Right atrium auricular region (tissue), 2 donors: Measurements from ENCODE around the gene ATG7. TPM values are rescaled to one million over a fixed set of nuclear protein-coding genes. Genes with fewer than 3 reads are reported as not detected.
"Not testable (repeated sequence)": the region's sequence is repeated elsewhere in the genome, so short reads cannot be mapped to it uniquely, and the experiment has no call there.

ENCODE experiments used
- DNase-seq: peaks from one replicate; pipeline ENCODE4 v3.0.0-alpha.2; 2019; ENCODE audit warnings: low spot score
- H3K27ac ChIP-seq, 2 donors: fragments of 200-600 bp; sonication (generic); 1 replicate in 1 of 2; 2 replicates in 1 of 2; pipeline ENCODE4 v1.5.1; 2016 to 2019
- H3K27me3 ChIP-seq, 2 donors: fragments of 200-600 bp; sonication (generic); one replicate each; pipeline versions ENCODE4 v1.5.1 to v1.6.0; 2017 to 2019
- H3K36me3 ChIP-seq: fragments of 200-600 bp; sonication (generic); one replicate; pipeline ENCODE4 v1.5.1; 2016
- H3K4me1 ChIP-seq, 2 donors: fragments of 200-600 bp; sonication (generic); one replicate each; pipeline versions ENCODE4 v1.5.1 to v1.6.0; 2017 to 2019
- H3K4me3 ChIP-seq, 2 donors: fragments of 200-600 bp; sonication (generic); 1 replicate in 1 of 2; 2 replicates in 1 of 2; pipeline ENCODE4 v1.5.1; 2017 to 2019; ENCODE audit warnings: mild to moderate bottlenecking in 1 of 2, moderate library complexity in 1 of 2
- H3K9me3 ChIP-seq, 2 donors: fragments of 200-600 bp; sonication (generic); one replicate each; pipeline ENCODE4 v1.5.1; 2019
- total RNA-seq, 2 donors: library from RNA; depleted of rRNA; stranded (reverse); fragments of >200 nt; gene quantifications; one replicate each; pipeline ENCODE4 v1.1.0, GENCODE V29; 2016
- TF ChIP-seq, protein P1 (sequence below), 2 donors: fragments of 200-600 bp; sonication (generic); IDR thresholded peaks; one replicate each; pipeline ENCODE4 v1.5.1; 2019; ENCODE audit warnings: antibody characterized with exemption in 2 of 2

The ATG7 gene
- total RNA-seq, 2 donors from 2014 or later, result 15.2 to 23.8 TPM

DNA sequence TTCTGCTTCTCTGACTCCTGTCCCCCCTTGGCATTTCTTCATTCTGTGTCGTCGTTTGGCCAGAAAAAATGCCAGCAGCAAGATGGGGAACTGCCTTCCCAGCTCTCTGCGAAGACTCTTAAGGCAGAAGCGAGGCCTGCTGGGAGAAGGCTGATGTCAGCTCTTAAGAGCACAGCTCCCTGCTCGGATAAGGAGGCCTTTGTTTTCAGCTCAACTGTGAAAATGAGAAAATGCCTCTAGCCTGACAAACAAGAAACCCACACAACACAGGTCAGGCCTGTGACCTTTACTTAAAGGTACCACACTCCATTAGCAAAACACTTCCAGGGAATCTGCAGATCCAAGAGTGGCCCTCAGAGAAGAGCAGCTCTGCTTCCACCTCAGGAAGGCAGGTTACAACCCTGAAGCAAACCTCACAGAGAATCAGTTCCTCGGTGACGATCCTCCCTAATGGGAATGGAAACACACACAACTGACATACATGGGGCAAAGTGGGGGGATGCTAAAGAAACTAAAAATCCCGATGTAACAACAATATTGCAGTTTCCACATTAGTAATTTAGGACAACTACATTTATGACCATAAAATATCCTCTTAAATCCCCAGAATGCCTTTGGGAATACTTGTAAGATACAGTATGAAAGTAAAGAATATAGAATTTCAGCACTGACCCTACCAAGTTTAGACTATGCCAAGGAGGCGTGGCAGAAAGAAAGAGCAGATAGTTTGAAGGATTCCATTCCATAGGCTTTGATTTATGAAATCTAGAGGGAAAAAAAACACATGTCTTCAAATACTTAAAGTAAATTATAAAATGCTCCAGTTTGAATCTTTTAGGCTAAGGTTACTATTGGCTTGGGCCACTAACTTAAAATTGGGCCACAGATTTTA lies 319.4 kb downstream of the ATG7 start:
- TF ChIP-seq, protein P1, sequence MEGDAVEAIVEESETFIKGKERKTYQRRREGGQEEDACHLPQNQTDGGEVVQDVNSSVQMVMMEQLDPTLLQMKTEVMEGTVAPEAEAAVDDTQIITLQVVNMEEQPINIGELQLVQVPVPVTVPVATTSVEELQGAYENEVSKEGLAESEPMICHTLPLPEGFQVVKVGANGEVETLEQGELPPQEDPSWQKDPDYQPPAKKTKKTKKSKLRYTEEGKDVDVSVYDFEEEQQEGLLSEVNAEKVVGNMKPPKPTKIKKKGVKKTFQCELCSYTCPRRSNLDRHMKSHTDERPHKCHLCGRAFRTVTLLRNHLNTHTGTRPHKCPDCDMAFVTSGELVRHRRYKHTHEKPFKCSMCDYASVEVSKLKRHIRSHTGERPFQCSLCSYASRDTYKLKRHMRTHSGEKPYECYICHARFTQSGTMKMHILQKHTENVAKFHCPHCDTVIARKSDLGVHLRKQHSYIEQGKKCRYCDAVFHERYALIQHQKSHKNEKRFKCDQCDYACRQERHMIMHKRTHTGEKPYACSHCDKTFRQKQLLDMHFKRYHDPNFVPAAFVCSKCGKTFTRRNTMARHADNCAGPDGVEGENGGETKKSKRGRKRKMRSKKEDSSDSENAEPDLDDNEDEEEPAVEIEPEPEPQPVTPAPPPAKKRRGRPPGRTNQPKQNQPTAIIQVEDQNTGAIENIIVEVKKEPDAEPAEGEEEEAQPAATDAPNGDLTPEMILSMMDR (IDR thresholded peaks at IDR 0.05), result no peak
- Histone ChIP-seq H3K27me3 (no peaks in the 10 kb centered on the region), H3K9me3 (no peaks in the 10 kb centered on the region), H3K27ac (peak overlapping the region; percentile 75 to 85), H3K4me3 (peak overlapping the region in 1 of 2 donors; percentile 2), H3K36me3 (no peaks in the 10 kb centered on the region), H3K4me1 (peaks cover 0 to 79% of the 10 kb centered on the region in 2 donors)
- no peak for DNase-seq

GRCh38 chr3:11592445-11593298 lies 320.5 kb downstream of the ATG7 start:
- Histone ChIP-seq H3K9me3 (no peaks in the 10 kb centered on the region), H3K36me3 (no peaks in the 10 kb centered on the region), H3K27ac (peak overlapping the region; percentile 75 to 85), H3K4me1 (peaks cover 0 to 72% of the 10 kb centered on the region in 2 donors), H3K4me3 (no peak overlapping the region), H3K27me3 (no peaks in the 10 kb centered on the region)
- no peak for DNase-seq
- TF ChIP-seq, protein P1 (IDR thresholded peaks at IDR 0.05), result no peak

DNA sequence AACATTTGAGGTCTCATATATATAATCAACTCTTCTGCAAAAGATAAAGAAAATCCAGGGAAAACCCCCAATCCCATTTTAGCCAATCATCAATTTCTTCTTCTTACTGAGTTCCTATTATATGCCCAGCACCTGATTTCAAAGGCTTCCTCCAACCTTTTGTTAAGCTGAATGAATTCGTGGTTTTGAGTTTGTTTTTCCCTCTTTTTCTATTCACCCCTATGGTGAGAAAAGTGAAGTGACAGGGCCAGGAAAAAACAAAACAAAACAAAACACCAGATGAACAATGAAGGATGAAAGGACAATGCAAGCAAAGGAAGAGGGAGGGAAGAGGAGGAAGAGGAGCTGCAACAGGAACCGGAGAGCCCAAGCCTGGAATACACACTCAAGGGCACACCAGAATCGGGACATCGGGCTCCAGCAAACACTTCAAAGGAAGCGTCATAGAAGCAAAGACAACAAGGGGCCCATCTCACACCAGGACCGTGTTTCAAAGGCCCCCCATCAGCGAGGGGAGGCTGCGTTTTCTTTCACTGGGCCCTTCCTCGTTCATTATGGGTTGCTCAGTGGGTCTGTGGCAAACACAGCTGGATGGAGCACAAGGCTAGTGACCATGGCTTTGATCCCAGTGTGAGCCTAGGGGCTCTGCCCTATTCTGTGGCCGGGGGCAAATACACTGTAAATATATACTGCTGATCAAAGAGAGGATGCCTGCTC lies 321.3 kb downstream of the ATG7 start:
- no peak for DNase-seq
- Histone ChIP-seq H3K27ac (peak overlapping the region; percentile 75 to 85), H3K4me3 (no peak overlapping the region), H3K36me3 (no peaks in the 10 kb centered on the region), H3K27me3 (no peaks in the 10 kb centered on the region), H3K9me3 (no peaks in the 10 kb centered on the region), H3K4me1 (peaks cover 0 to 70% of the 10 kb centered on the region in 2 donors)
- TF ChIP-seq, protein P1 (IDR thresholded peaks at IDR 0.05), result no peak

GRCh38 chr3:11595024-11595423 lies 322.8 kb downstream of the ATG7 start:
- not testable (repeated sequence) for H3K27me3 ChIP-seq, DNase-seq, H3K9me3 ChIP-seq, H3K4me3 ChIP-seq, H3K27ac ChIP-seq, H3K36me3 ChIP-seq
- peaks cover 0 to 63% of the 10 kb centered on the region in 2 donors for H3K4me1 ChIP-seq

- DNase-seq, result peak; percentile 56
Measured at GRCh38 chr3:11596387-11596786, 324.2 kb downstream of the ATG7 start.

More at GRCh38 chr3:11596387-11596786, 324.2 kb downstream of the ATG7 start:
- Histone ChIP-seq H3K9me3 (no peaks in the 10 kb centered on the region), H3K27me3 (no peaks in the 10 kb centered on the region), H3K27ac (peak overlapping the region; percentile 4 to 88), H3K4me3 (no peak overlapping the region), H3K36me3 (no peaks in the 10 kb centered on the region), H3K4me1 (peaks cover 0 to 63% of the 10 kb centered on the region in 2 donors)
- TF ChIP-seq, protein P1 (IDR thresholded peaks at IDR 0.05), result no peak
